Adrenal gland (tissue), 5 donors: ENCODE data around the gene SCN8A.

Experiments used
- CTCF ChIP-seq, 6 experiments: fragments of 450-650 bp in 4 of 6; fragments of 200-600 bp in 2 of 6; sonication (generic) in 1 of 6; IDR thresholded peaks; 1 replicate in 5 of 6; 2 replicates in 1 of 6; pipeline versions ENCODE4 v1.5.1 to v1.8.0; 2016 to 2021; ENCODE audit warnings: antibody characterized with exemption in 6 of 6, mild to moderate bottlenecking in 2 of 6, moderate library complexity in 1 of 6
- POLR2A ChIP-seq, 2 donors: fragments of 450-650 bp; IDR thresholded peaks; one replicate each; pipeline ENCODE4 v1.6.1; 2017; ENCODE audit warnings: antibody characterized with exemption in 2 of 2, mild to moderate bottlenecking in 2 of 2, moderate library complexity in 1 of 2
- donor health status: DM: no; HTN: no; CAD: no.

GRCh38 chr12:51692016-51692415, 101.0 kb downstream of the SCN8A start:
- TF ChIP-seq CTCF (IDR thresholded peaks at IDR 0.05) (no peak), POLR2A (IDR thresholded peaks at IDR 0.05) (no peak)
